HEK293T (cell line): ENCODE measurements around the gene PARP16.

Source experiments
- FOXK2 ChIP-seq: fragments of 450-650 bp; IDR thresholded peaks from 2 replicates; pipeline ENCODE4 v1.6.1; 2016; ENCODE audit warnings: mild to moderate bottlenecking
- HDGF ChIP-seq: fragments of 450-650 bp; IDR thresholded peaks from 2 replicates; pipeline ENCODE4 v1.6.1; 2017; ENCODE audit warnings: antibody characterized with exemption, borderline replicate concordance
- LEF1 ChIP-seq: fragments of 450-650 bp; IDR thresholded peaks from 2 replicates; pipeline ENCODE4 v1.6.1; 2017; ENCODE audit warnings: mild to moderate bottlenecking, borderline replicate concordance
- SP1 ChIP-seq: fragments of 450-650 bp; IDR thresholded peaks from 2 replicates; pipeline ENCODE4 v1.6.1; 2017
- SUZ12 ChIP-seq: fragments of 450-650 bp; IDR thresholded peaks from 2 replicates; pipeline ENCODE4 v1.6.1; 2016; ENCODE audit warnings: mild to moderate bottlenecking

DNA sequence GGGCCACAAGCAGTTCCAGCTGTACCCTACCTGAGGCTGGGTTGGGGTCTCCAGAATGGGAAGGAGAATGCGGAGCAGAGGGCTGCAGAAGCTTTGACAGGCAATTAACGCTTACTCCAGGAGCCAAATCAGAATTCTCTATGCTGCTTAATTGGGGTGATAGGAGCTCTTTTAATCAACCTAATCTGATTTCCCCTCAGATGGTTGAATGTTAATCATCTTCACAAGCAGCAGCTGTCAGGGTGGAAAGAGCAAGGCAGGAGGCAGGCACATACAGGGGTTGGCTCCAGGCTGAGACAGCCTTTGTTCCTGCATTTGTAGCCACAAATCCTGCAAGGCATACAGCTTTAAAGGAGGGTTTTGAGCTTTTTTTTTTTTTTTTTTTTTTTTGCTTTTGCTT, 78.0 kb downstream of the PARP16 start:
- TF ChIP-seq FOXK2: no peak
- TF ChIP-seq HDGF: no peak
- no peak for TF ChIP-seq SUZ12
- TF ChIP-seq LEF1: no peak
- no peak for TF ChIP-seq SP1
